Endothelial cell of umbilical vein (primary cell): ENCODE measurements around the gene UPB1. TPM values are rescaled to one million over a fixed set of nuclear protein-coding genes. Genes with fewer than 3 reads are reported as not detected.

Source experiments
- BruUV-seq: library from RNA; stranded (reverse); fragments of 400-500 nt; replicated peaks from 2 replicates; lab custom pipeline; 2021; lab: Mats Ljungman, UMichigan
- CTCF ChIA-PET: fragments of 300-600, 350-600 bp; sonication (Branson Sonifier 250); formaldehyde crosslinking; loops from one replicate; lab custom pipeline; 2021; ENCODE audit warnings: antibody characterized with exemption, inconsistent platforms; lab: Charles Lee
- POLR2A ChIA-PET: fragments of 300-600, 350-600 bp; sonication (Branson Sonifier 250); formaldehyde crosslinking; loops from one replicate; lab custom pipeline; 2021; ENCODE audit warnings: antibody characterized with exemption, inconsistent platforms; lab: Charles Lee
- DNase-seq: peaks from one replicate; pipeline ENCODE4 v3.0.0-alpha.2; 2011; ENCODE audit warnings: low read depth, low spot score
- FAIRE-seq: peaks from 2 replicates; lab custom pipeline; 2011; peaks lifted over from hg19 to GRCh38; lab: Jason Lieb, UNC
- H2AFZ ChIP-seq: 2 replicates; pipeline ENCODE4 v1.6.0; 2012; ENCODE audit warnings: low read depth, low read length, control low read depth, inconsistent platforms
- H3K27ac ChIP-seq: 2 replicates; pipeline ENCODE4 v1.5.1; 2011; ENCODE audit warnings: low read depth, mild to moderate bottlenecking, control low read depth, low read length, moderate library complexity; ENCODE audit not compliant: insufficient read depth
- H3K27me3 ChIP-seq, 2 experiments: 2 replicates each; pipeline versions ENCODE4 v1.6.0 to v1.6.1; 2011; ENCODE audit warnings: low read length in 2 of 2, mixed read lengths in 1 of 2; ENCODE audit not compliant: control insufficient read depth in 2 of 2, insufficient read depth in 2 of 2
- H3K36me3 ChIP-seq, 2 experiments: 2 replicates in 1 of 2; 3 replicates in 1 of 2; pipeline ENCODE4 v1.5.1; 2011; ENCODE audit warnings: low read length in 2 of 2, mild to moderate bottlenecking in 1 of 2, moderate library complexity in 1 of 2; ENCODE audit not compliant: control insufficient read depth in 2 of 2, insufficient read depth in 2 of 2; ENCODE audit errors: extremely low read depth in 1 of 2
- H3K4me1 ChIP-seq: 3 replicates; pipeline ENCODE4 v1.5.1; 2011; ENCODE audit warnings: mild to moderate bottlenecking, low read length; ENCODE audit not compliant: control insufficient read depth, insufficient read depth; ENCODE audit errors: extremely low read depth
- H3K4me2 ChIP-seq: 2 replicates; pipeline ENCODE4 v1.6.1; 2011; ENCODE audit warnings: low read length, control low read depth, mixed read lengths; ENCODE audit not compliant: insufficient read depth
- H3K4me3 ChIP-seq, 3 experiments: fragments of 200-600 bp in 1 of 3; sonication (generic), shearing (Covaris generic) in 1 of 3; replicated peaks in 1 of 3; 2 replicates each; pipeline ENCODE4 v1.5.1; 2011 to 2016; ENCODE audit warnings: control low read depth in 3 of 3, low read length in 3 of 3, mild to moderate bottlenecking in 2 of 3, inconsistent platforms in 1 of 3, low read depth in 1 of 3, moderate library complexity in 1 of 3; ENCODE audit not compliant: insufficient read depth in 1 of 3
- H3K79me2 ChIP-seq: 2 replicates; pipeline ENCODE4 v1.6.0; 2012; ENCODE audit warnings: low read length, inconsistent platforms; ENCODE audit not compliant: control insufficient read depth, insufficient read depth
- H3K9ac ChIP-seq: replicated peaks from 2 replicates; pipeline ENCODE3; 2011; ENCODE audit warnings: low read length, control low read depth; ENCODE audit not compliant: insufficient read depth; ENCODE audit errors: extremely low read depth
- H3K9me1 ChIP-seq: replicated peaks from 3 replicates; pipeline ENCODE4 v1.6.0; 2011; ENCODE audit warnings: mild to moderate bottlenecking, low read length; ENCODE audit not compliant: control insufficient read depth, insufficient read depth; ENCODE audit errors: extremely low read depth
- H3K9me3 ChIP-seq: replicated peaks from 2 replicates; pipeline ENCODE4 v1.5.1; 2012; ENCODE audit warnings: low read length, inconsistent platforms; ENCODE audit not compliant: control insufficient read depth, insufficient read depth
- H4K20me1 ChIP-seq: replicated peaks from 2 replicates; pipeline ENCODE3; 2011; ENCODE audit warnings: mild to moderate bottlenecking, low read length; ENCODE audit not compliant: control insufficient read depth, insufficient read depth; ENCODE audit errors: extremely low read depth
- CTCF ChIP-seq, 2 donors: IDR thresholded peaks; 1 replicate in 1 of 2; 2 replicates in 1 of 2; pipeline ENCODE4 v1.5.1; 2011; ENCODE audit warnings: low read length in 2 of 2, mild to moderate bottlenecking in 2 of 2, moderate library complexity in 2 of 2, control low read depth in 1 of 2, inconsistent platforms in 1 of 2, low read depth in 1 of 2; ENCODE audit not compliant: insufficient read depth in 1 of 2; ENCODE audit errors: extremely low read depth in 1 of 2
- EZH2 ChIP-seq: IDR thresholded peaks from 2 replicates; pipeline ENCODE4 v1.6.1; 2012; ENCODE audit warnings: borderline replicate concordance, low read depth, mild to moderate bottlenecking, moderate library complexity, low read length, inconsistent platforms; ENCODE audit not compliant: severe bottlenecking
- FOS ChIP-seq: IDR thresholded peaks from 2 replicates; pipeline ENCODE4 v1.6.1; 2011; ENCODE audit warnings: mild to moderate bottlenecking, low read length, moderate library complexity, borderline replicate concordance; ENCODE audit not compliant: insufficient read depth
- GATA2 ChIP-seq: IDR thresholded peaks from 2 replicates; pipeline ENCODE4 v1.7.0; 2011; ENCODE audit warnings: low read depth, mild to moderate bottlenecking, moderate library complexity, mixed read lengths, low read length; ENCODE audit not compliant: insufficient read length, insufficient read depth
- JUN ChIP-seq: IDR thresholded peaks from 2 replicates; pipeline ENCODE4 v1.6.1; 2011; ENCODE audit warnings: borderline replicate concordance, low read depth; ENCODE audit not compliant: insufficient read length, insufficient read depth
- MAX ChIP-seq: IDR thresholded peaks from 2 replicates; pipeline ENCODE4 v1.6.1; 2011; ENCODE audit not compliant: insufficient read depth, insufficient read length
- MYC ChIP-seq: IDR thresholded peaks from one replicate; pipeline ENCODE4 v1.6.1; 2011; ENCODE audit warnings: mild to moderate bottlenecking, low read depth, low read length
- POLR2A ChIP-seq: IDR thresholded peaks from 2 replicates; pipeline ENCODE4 v1.6.1; 2012; ENCODE audit warnings: low read depth, mild to moderate bottlenecking, control low read depth, low read length
- POLR2AphosphoS5 ChIP-seq: IDR thresholded peaks from 2 replicates; pipeline ENCODE4 v1.6.1; 2012; ENCODE audit warnings: low read depth, mild to moderate bottlenecking, control low read depth, low read length, moderate library complexity; ENCODE audit not compliant: insufficient read depth
- dilution Hi-C: fragments of 300-500 bp; cut with MboI; formaldehyde crosslinking; loops from one replicate; pipeline ENCODE4 v1.15.0; 2019; ENCODE audit warnings: low sequenced_read_pairs; ENCODE audit not compliant: extremely low pct_ligation_motif_present
- intact Hi-C: fragments of 100-400 bp; cut with micrococcal nuclease; formaldehyde crosslinking; loops from one replicate; pipeline ENCODE4 v1.10.0; 2022
- polyA plus RNA-seq, 4 experiments: library from polyadenylated mRNA; depleted of rRNA in 3 of 4; stranded (reverse) in 3 of 4; unstranded in 1 of 4; fragments of >200 nt; gene quantifications; 2 replicates each; pipeline versions ENCODE4 v1.2.1 to v1.2.3, GENCODE V29; 2011 to 2012; ENCODE audit warnings: missing spikeins in 1 of 4
- total RNA-seq: library from RNA; stranded (reverse); gene quantifications from 2 replicates; pipeline ENCODE4 v1.2.3, GENCODE V29; 2021

UPB1 gene
- total and polyA plus RNA-seq, 2 donors (not counting 3 experiments of a cell fraction or from before 2014, with no cell fraction given) = 0.30 to 0.80 TPM

- peak; percentile 76 for FAIRE-seq
- POLR2A ChIA-PET = no interaction called here
- H3K9me1 ChIP-seq = no peaks in the 10 kb centered on the region
- H3K79me2 ChIP-seq = no peaks in the 10 kb centered on the region
- CTCF ChIA-PET = interaction anchor here (1.2 kb wide), 1 partner anchor 57 kb away, joined by 4 read pairs; no protein-coding TSS in a partner anchor
- TF ChIP-seq FOS (no peak), CTCF (IDR thresholded peaks at IDR 0.05; ENCODE audit: extremely low read depth in 1 of 2, insufficient read depth in 1 of 2, low read depth in 1 of 2, low read length in 2 of 2) (no peak), GATA2 (no peak), POLR2A (no peak), POLR2AphosphoS5 (no peak), MYC (no peak), MAX (no peak), EZH2 (no peak), JUN (no peak)
- intact Hi-C loops (no loop called here), dilution Hi-C loops (no loop called here)
- no peak overlapping the region for H3K9ac ChIP-seq
- no peaks in the 10 kb centered on the region for H3K27me3 ChIP-seq
- no peak overlapping the region for H3K4me2 ChIP-seq
- no peak overlapping the region for H3K4me3 ChIP-seq
- no peak overlapping the region for H2AFZ ChIP-seq
- no peaks in the 10 kb centered on the region for H4K20me1 ChIP-seq
- BruUV-seq = no TSS peak
- no peak overlapping the region for H3K27ac ChIP-seq
- no peaks in the 10 kb centered on the region for H3K36me3 ChIP-seq
- no peak for DNase-seq
- H3K9me3 ChIP-seq = no peaks in the 10 kb centered on the region
- H3K4me1 ChIP-seq = peaks cover 10% of the 10 kb centered on the region
Measured at GRCh38 chr22:24445481-24446259, 49.5 kb upstream of the UPB1 start.
